Activated CD4-positive, alpha-beta T cell treated with anti-CD3 and anti-CD28 coated beads, Interleukin-10, Interleukin-2, amounts not matched to agents 100 ng/mL and 50 ng/mL, durations not matched to agents 16 hours and 8 hours (primary cell): ENCODE results near the gene BTBD2.
"Not testable (repeated sequence)": the region's sequence is repeated elsewhere in the genome, so short reads cannot be mapped to it uniquely, and the experiment has no call there.

Source experiments
- DNase-seq: peaks from one replicate; pipeline ENCODE4 v3.0.0-alpha.2; 2020

Gene BTBD2

DNA sequence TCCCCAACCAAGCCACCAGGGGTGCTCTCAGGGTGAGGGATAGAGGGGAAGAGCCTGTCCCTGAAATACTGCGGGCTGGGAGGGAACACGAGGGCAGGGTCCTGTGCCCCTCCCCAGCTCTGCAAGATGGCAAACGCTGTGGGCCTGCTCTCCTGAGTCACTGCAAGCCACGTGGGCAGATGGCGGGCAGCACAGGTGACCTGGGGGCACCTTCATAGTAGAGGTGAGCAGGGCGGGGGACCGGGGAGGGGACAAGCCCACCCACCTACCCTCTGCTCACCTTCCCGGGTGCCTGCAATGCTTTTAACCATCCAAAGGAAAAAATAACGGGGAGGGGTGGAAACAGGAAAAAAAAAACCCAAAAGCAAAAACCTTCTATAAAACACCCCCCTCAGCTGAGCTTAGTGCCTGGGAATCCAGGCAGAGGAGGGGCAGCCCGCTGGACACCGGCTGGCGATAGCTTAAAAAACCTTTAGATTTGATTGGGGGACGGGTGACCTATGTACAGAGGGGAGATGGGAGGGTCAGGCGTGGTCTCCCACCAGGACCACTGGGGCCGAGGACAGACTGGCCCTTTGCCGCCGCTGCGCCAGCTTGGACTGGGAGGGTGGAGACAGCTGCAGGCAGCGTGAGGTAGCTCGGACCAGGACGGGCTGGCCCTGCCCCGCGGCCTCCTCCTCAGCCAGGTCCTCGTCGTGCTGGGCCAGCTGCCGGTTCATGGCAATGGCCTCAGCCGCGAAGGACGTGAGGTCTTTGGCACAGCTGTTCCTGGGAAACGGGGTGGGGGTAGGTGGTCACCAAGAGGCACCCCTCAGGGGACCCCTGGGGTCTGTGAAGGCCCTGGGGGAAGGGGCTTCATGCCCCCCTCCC is 23.8 kb upstream of the BTBD2 start:
- DNase-seq = no peak

DNA sequence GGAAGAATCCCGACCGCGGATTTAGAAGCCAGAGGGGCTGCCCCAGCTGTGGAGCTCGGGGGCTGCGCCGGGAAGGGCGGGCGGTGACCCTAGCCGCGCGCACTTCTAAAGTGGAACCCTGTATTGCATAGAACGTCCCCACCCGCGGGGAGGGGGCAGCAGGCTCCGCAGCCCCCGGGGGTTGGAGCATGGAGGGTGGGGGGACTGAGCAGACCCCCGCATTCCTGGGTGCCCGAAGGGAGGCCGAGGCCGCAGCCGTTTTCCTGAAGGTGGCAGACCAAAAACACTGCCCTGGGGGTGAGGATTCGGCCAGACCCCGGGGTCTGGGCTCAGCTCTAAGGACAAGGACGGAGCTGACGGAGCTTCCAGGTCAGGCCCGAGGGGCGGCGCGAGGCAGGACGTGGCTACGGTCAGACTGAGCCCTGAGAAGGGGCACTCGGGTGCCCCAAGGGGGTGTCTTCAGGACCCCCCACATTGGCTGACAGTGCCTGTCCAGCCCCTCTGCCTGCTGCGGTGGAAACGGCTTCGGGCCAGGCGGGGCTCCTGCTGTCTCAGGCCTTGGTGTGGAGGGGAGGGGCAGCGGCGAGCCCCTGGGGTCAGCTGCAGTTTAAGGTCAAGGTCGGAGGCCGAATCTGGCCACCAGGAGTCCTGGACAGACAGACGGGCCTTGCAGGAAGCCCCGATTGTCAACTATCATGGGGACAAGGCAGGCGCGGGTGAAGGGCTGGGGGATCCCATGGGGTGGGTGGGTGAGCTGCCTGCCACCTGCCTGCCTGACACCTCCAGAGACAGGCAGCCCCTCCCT is 23.0 kb upstream of the BTBD2 start:
- DNase-seq = no peak

DNA sequence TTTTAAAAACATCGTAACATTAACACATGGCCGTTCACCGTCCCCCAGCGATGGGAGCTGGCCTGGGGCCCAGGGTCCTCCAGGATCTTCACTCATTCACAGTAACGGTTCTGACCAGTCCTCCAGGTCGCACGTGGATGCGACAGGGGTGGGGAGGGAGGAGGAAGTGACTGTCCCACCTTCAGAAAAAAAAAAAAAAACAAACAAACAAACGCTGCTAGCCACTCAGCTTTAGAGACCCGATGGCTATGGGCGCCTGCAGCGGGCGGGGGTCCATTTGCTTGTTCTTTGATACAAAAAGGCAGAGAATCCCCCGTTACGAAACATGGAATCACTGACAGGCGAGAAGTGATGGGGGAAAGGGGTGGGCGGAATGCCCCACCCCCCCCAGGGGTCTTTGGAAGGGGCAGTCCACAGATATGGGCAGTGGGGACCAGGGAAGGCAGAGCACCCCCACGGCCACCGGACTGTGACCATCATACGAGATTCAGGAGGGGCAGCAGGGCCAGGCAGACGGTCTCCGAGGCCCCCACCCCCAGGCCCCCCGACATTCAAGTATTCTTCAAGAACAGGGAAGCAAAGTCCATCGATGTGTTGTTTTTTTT is 22.2 kb upstream of the BTBD2 start:
- DNase-seq = no peak

DNA sequence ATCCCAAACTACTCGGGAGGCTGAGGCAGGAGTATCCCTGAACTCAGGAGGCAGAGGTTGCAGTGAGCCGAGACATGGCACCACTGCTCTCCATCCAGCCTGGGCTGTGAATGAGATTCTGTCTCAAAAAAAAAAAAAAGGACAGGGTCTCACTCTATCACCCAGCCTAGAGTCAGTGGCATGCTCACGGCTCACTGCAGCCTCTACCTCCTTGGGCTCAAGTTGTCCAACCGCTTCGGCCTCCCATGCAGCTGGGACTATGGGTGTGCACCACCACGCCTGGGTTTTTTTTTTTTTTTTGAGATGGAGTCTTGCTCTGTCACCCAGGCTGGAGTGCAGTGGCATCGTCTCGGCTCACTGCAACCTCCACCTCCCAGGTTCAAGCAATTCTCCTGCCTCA is 20.9 kb upstream of the BTBD2 start:
- no peak for DNase-seq

DNA sequence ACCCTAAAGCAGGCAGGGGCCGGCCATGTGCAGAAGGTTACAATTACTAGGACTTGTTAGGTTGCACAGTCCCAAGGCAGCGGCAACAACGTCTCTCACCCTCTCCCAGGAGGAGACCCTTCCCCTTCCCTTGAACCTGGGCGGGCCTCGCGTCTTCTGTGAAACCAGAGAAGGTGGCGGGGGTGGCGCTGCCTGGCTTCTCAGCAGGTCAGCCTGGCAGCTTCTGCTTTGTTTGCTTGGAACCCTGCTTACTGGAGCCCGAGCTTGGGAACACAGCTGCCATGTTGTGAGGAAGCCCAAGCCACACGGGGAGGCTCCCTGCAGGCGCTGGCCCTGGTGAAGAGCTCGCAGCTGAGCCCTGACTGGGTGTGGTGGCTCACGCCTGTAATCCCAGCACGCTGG is 20.1 kb upstream of the BTBD2 start:
- DNase-seq = no peak

DNA sequence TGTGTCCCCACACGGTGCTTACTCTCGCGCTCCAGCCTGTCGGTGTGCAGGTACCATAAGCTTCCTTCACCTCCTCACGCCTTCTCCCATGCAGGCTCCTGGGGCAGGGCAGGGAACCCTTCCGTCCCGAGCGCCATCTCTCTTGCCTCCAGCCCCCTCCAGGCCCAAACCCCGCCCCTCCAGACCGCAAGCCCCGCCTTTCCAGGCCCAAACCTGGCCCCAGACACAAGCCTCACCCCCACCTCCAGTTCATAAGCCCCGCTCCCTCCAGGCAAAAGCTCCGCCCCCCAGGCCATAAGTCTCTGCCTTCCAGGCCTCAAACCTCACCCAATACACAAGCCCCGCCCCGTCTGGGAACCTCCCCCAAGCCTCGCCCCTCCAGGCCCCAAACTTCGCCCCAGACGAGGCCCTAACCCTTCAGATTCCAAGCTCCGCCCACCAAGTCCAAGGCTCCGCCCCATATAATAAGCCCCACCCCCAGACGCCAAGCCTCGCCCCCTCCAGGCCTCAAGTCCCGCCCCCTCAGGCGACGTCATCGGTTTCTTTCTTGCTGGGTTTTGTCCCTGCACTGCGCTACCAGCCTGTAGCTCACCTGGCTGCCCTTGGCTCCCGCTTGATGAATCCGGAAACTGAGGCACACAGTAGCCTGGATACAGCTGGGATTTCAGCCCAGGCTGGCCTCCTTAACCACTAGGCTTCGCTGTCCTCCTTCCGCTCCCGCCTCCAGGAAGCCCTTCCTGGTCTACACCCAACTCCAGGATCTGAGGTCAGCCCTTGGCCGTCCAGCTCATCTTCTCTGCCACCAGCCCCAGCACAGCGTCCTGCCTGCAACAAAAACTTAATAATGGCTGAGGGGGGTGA is 19.4 kb upstream of the BTBD2 start:
- peak; percentile 65 for DNase-seq

DNA sequence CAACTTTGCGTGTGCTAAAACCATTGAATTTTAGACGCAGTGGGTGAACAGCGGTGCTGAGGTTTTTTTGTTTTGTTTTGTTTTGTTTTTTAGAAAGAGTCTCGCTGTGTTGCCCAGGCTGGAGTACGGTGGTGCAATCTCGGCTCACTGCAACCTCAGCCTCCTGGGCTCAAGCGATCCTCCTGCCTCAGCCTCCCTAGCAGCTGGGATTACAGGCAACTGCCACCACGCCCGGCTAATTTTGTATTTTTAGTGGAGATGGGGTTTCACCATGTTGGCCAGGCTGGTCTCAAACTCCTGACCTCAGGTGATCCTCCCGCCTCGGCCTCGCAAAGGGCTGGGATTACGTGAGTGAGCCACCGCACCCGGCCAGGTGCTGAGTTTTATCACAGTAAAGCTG is 18.7 kb upstream of the BTBD2 start:
- not testable (repeated sequence) for DNase-seq

DNA sequence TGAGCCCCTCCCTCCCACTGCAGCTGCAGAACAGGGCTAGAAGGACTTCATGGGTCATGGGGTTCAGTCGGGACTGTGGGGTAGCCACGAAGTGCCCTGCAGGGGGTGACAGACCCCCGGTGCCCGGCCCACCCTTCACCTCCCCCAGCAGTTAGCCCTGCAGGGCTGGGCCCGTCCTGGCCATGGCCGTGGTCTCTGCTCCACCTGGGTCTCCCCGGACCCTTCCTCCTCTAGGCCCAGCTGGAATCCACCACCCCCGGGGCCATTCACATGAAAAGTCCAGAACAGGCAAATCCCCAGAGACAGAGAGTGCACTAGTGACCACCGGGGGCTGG is 18.3 kb upstream of the BTBD2 start:
- DNase-seq = no peak

DNA sequence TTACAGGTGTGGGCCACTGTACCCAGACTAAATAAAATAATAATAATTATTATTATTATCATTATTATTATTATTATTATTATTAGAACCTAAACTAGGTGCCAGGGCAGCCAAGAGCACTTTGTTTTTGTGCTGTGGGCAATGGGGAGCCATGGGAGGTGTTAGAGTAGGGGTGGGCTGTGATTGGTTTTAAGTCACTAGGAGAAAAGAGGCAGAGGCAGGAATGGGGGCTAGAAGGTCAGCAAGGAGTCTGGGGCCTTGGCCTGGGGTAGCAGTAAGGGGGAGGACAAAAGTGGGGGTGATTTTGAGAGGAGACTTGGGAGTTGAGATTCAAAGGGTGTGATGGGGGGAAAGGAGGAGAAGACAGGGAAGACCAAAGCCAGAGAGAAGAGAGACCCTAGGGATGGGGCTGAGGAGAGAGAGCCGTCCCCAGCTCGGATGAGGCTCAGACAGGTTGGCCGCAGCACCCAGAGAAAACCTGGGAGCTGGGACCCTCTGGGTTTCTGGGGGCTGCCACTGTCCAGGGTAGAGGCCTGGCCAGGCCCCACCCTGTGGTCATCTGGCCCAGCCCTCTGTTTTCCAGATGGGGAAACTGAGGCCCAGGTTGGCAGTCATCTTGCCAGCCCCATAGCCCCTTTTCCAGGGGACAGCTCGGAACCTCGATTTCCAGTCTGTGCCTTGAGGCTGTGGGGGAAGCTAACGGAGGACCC is 17.8 kb upstream of the BTBD2 start:
- no peak for DNase-seq

DNA sequence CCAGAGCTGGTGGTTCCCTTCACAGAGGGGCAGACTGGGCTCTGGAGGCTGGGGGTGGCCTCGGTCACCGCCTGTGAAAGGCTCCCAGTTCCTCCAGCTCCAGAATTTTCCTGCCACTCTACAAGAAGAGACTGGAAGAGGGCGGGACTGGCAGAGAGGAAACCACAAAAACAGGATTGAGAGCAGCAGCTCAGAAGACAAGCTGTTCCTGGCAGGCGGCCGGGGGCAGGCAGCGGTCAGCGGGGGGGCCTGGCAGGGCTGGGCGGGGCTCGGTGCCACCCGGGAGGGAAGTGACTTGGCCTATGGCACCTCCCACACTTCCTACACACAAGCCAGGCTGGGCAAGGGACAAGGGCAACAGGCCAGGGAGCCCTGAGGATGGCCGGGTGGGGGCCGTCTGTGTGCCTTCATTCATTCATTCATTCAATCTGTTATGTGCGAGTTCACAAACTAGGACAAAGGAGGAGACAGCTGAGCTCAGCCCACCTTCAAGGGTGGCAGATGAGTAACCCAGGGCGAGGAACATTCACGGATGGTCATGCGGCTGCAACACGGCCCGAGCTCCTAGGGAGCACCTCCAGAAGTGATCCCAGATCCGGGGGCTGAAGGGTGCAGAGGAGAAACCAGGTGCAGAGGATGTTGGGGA is 16.9 kb upstream of the BTBD2 start:
- DNase-seq = peak; percentile 64

DNA sequence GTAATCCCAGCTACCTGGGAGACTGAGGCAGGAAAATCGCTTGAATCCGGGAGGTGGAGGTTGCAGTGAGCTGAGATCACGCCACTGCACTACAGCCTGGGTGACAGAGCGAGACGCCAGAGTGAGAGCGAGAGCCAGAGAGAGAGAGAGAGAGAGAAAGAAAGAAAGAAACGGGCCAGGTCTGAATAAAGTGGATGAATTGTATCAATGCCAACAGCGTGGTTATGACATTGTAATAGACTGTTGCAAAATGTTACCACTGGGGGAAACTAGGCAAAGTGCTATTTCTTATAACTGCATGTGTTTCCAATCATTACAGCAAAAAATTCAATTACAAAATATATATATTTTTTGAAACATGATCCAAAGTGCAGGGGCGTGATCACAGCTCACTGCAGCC is 11.8 kb upstream of the BTBD2 start:
- no peak for DNase-seq

DNA sequence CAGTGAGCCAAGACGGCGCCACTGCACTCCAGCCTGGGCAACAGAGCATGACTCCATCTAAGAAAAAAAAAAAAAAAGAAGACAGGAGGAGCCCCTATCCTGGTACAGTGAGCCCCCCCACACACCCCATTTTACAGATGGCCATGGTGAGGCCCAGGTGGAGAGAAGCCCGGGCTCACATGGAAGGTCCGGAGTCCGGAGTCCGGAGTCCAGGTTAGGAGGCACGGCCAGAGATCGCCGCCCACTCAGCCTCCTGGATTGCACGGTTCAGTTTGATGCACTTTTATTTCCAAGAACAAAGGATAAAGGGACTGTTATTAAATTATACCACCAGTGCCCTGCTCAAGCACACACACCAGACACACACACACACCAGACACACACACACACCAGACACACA is 11.3 kb upstream of the BTBD2 start:
- no peak for DNase-seq

DNA sequence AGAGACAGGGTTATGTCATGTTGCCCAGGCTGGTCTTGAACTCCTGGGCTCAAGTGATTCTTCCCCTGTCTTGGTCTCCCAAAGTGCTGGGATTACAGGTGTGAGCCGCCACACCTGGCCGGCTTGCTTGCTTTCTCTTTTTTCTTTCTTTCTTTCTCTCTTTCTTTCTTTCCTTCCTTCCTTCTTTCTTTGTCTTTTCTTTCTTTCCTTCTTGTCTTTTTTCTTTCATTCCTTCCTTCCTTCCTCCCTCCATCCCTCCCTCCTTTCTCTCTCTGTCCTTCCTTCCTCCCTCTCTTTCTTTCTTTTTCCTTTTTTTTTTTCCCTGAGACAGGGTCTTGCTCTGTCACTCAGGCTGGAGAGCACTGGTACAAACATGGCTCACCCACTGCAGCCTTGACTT is 6.8 kb upstream of the BTBD2 start:
- DNase-seq = no peak

DNA sequence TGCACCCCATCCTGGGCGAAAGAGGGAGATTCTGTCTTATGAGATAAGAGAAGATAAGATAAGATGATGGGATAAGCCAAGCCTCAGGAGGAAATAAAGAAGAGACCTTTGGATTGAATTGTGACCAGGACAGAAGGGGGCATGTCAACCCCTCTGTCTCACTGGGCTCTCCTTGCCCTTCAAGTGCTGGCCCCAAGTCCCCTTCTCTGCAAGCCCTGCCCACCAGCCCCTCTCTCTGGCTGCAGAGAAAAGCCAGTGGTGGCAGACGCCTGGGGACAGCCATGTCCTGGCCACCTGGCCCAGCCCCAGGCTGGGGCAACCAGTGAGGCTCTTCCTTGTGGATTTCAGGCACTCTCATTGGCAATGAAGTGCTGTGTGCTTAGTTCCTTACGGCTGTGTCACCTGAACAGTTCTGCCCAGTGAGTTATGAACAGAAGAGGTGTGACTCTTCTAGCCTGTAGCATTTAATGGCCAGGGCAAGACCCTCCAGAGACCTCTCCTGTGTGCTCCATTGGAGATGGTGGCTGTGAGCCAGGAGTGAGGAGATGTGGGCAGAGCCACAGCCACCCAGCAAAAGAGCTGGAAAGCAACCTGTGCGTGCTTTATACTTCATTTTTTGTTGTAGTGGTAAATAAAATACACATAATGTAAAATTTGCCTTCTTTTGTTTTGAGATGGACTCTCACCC is 6.1 kb upstream of the BTBD2 start:
- DNase-seq = no peak

DNA sequence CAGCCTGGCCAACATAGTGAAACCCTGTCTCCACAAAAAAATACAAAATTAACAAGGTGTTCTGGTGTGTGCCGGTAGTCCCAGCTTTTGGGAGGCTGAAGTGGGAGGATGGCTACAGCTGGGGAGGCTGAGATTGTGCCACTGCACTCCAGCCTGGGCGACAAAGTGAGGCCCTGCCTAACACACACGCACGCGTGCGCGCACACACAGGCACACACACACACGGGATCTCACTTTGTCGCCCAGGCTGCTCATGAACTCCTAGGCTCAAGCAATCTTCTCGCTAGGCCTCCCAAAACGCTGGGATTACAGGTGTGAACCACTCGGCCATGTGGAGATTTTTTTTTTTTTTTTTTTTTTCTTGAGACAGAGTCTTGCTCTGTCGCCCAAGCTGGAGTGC is 3.2 kb upstream of the BTBD2 start:
- DNase-seq = no peak

DNA sequence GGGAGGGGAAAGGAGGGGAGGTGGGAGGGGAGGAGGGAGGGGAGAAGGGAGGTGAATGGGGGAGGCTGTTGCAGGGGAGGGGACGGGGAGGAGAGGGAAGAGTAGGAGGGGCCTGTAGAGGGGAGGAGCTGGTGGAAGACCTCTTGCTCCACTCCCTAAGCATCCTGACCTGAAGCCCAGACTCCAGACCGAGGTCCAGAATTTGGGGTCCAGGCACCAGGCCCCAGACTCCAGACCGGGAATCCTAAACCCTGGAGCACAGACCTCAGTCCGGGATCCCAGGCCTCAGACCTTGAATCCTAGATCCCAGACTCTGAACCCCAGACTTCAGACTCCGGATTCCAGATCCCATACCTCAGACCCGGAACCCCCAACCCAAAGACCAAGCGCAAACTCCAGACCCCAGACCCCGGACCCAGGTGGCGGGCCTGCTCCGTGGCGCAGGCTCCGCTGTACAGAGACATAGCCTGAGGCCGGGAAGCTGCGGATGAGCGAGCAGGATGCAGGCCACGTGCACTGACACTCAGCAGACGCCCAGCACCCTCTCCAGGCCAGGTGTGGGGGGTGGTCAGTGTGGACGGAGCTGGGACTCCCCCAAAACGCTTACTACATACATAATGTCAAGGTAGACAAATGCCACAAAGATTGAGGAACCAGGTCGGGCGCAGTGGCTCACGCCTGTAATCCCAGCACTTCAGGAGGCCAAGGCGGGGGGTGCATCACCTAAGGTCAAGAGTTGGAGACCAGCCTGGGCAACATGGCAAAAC is 710 bp upstream of the BTBD2 start:
- peak; percentile 75 for DNase-seq

DNA sequence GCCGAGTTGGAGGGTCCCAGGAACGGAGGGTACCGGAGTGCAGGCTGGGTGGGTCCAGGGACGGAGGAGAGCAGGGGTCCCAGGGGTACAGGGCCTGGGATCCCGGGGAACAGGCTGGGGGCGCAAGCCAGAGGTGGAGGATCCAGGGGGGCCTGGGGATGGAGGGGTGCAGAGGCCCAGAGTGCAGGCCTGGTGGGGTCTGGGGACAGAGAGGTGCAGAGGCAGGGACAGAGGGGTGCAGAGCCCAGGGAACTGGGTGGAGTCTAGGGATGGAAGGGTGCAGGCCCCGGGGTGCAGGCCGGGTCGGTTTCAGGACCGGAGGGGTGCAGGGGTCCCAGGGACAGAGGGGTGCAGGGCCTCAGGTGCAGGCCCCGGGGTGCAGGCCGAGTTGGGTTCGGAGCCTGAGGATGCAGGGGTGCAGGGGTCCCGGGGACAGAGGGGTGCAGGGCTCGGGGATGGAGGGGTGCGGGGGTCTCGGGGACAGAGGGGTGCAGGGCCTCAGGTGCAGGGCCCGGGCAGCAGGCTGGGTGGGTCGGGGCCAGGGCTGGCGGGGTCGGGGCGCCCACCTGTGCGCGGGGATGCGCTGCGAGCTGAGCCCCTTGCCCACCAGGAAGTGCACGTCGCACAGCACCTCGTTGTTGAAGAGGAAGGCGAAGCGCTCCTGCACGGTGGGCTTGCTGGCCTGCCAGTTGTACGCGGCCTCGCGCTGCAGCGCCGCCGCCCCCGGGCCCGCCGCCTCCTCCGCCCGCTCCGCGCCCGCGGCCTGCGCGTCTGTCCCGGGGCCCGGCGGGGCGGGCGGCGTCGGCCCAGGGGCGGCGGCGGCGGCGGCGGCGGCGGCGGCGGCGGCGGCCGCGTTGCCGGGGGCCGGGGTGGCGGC is 545 bp downstream of the BTBD2 start:
- DNase-seq = no peak

DNA sequence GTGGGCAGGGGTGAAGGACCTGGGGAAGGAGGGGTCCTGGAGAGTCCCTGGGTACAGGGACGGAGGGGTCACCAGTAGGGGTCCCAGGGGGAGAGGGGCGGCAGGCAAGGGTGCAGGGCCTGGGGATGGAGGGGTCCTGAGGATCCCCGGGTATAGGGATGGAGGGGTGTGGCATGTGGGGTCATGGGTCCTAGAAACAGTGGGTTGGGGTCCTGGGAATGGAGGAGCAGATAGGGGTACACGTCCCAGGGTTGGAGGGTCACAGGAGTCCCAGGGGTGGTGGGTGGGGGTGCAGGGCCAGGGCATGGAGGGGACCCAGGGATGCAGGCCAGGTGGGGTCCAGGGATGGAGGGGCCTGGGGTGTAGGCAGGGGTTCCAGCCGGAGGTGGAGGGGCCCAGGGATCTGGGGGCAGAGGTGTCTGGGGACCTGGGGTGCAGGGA is 1.4 kb downstream of the BTBD2 start:
- DNase-seq = no peak

DNA sequence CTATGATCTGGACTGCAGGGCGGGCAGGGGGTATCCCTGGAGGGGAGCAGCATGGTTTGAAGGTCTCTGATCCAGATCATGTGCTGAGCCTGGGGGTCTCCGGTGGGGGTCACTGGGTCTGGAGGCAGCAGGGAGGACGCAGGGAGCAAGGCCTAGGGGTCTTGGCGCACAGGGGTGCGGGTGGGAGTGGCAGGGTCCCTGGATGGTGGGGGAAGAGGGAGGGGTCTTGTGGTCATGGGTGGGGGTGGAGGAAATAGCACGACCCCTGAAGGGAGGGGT is 1.9 kb downstream of the BTBD2 start:
- DNase-seq = no peak
